GM23338 (cell line): Measurements from ENCODE around the gene PRAMEF1. TPM values are rescaled to one million over a fixed set of nuclear protein-coding genes. Genes with fewer than 3 reads are reported as not detected.
"Not testable (repeated sequence)": the region's sequence is repeated elsewhere in the genome, so short reads cannot be mapped to it uniquely, and the experiment has no call there.

Experiments
- ATAC-seq: fragments of 200-7000 bp; cut with Tn5 transposase; 3 replicates; pipeline ENCODE4 v1.9.1; 2020
- DNase-seq: peaks from one replicate; pipeline ENCODE4 v3.0.0-alpha.2; 2015; ENCODE audit warnings: low spot score
- H2AFZ ChIP-seq: fragments of 200-600 bp; sonication (generic); 2 replicates; pipeline ENCODE4 v1.8.0; 2016; ENCODE audit warnings: antibody characterized with exemption, mild to moderate bottlenecking, moderate library complexity
- H3F3A ChIP-seq: fragments of 200-600 bp; sonication (generic); replicated peaks from 2 replicates; pipeline ENCODE4 v1.8.0; 2017; ENCODE audit warnings: antibody characterized with exemption, mixed run types, low read depth
- H3K27ac ChIP-seq: fragments of 200-600 bp; sonication (generic); 2 replicates; pipeline ENCODE4 v1.6.1; 2016; ENCODE audit warnings: low read depth
- H3K27me3 ChIP-seq: fragments of 200-600 bp; sonication (generic); 2 replicates; pipeline ENCODE4 v1.8.0; 2016; ENCODE audit warnings: mild to moderate bottlenecking, mixed run types, moderate library complexity; ENCODE audit not compliant: insufficient read depth
- H3K36me3 ChIP-seq: fragments of 200-600 bp; sonication (generic); 2 replicates; pipeline ENCODE4 v1.8.0; 2016; ENCODE audit warnings: mild to moderate bottlenecking; ENCODE audit not compliant: insufficient read depth
- H3K4me1 ChIP-seq: fragments of 200-600 bp; sonication (generic); 2 replicates; pipeline ENCODE4 v1.8.0; 2016; ENCODE audit warnings: mild to moderate bottlenecking, moderate library complexity; ENCODE audit not compliant: insufficient read depth
- H3K4me2 ChIP-seq: fragments of 200-600 bp; sonication (generic); 2 replicates; pipeline ENCODE4 v1.7.1; 2017; ENCODE audit warnings: mixed run types
- H3K4me3 ChIP-seq: fragments of 200-600 bp; sonication (generic); 2 replicates; pipeline ENCODE4 v1.6.1; 2016; ENCODE audit warnings: mixed run types
- H3K79me2 ChIP-seq: fragments of 200-600 bp; sonication (generic); replicated peaks from 2 replicates; pipeline ENCODE4 v1.8.0; 2017; ENCODE audit warnings: mild to moderate bottlenecking; ENCODE audit not compliant: insufficient read depth
- H3K9me2 ChIP-seq: fragments of 200-600 bp; sonication (generic); 2 replicates; pipeline ENCODE4 v1.8.0; 2017; ENCODE audit not compliant: insufficient read depth
- H4K20me1 ChIP-seq: fragments of 200-600 bp; sonication (generic); replicated peaks from 2 replicates; pipeline ENCODE4 v1.8.0; 2017; ENCODE audit warnings: mild to moderate bottlenecking; ENCODE audit not compliant: insufficient read depth
- H3K27ac Mint-ChIP-seq: 2 replicates; pipeline ENCODE4 v1.8.0; 2020; ENCODE audit warnings: inconsistent platforms, mild to moderate bottlenecking, moderate library complexity, mixed read lengths
- H3K27me3 Mint-ChIP-seq: 3 replicates; pipeline ENCODE4 v1.8.0; 2022; ENCODE audit warnings: low read depth, mild to moderate bottlenecking, moderate library complexity, mixed read lengths, inconsistent platforms; ENCODE audit not compliant: insufficient read depth, poor library complexity
- H3K36me3 Mint-ChIP-seq: 3 replicates; pipeline ENCODE4 v1.8.0; 2021; ENCODE audit warnings: low read depth, mild to moderate bottlenecking, inconsistent platforms, moderate library complexity, mixed read lengths
- H3K4me1 Mint-ChIP-seq: 3 replicates; pipeline ENCODE4 v1.8.0; 2020; ENCODE audit warnings: mild to moderate bottlenecking, inconsistent platforms, mixed read lengths
- H3K4me3 Mint-ChIP-seq: 3 replicates; pipeline ENCODE4 v1.8.0; 2021; ENCODE audit warnings: moderate library complexity, mild to moderate bottlenecking, inconsistent platforms, mixed read lengths
- H3K9me3 Mint-ChIP-seq: 3 replicates; pipeline ENCODE4 v1.8.0; 2020; ENCODE audit warnings: moderate library complexity, mild to moderate bottlenecking, inconsistent platforms, mixed read lengths
- CREB1 ChIP-seq: fragments of 250-450 bp; sonication (Bioruptor Pico); IDR thresholded peaks from 2 replicates; pipeline ENCODE4 v1.5.0; 2020; ENCODE audit warnings: low read depth, mild to moderate bottlenecking, moderate library complexity
- EZH2phosphoT487 ChIP-seq: fragments of 200-600 bp; sonication (generic); IDR thresholded peaks from one replicate; pipeline ENCODE4 v1.8.1; 2018; ENCODE audit warnings: antibody characterized with exemption; ENCODE audit not compliant: unreplicated experiment
- STAT1 ChIP-seq: IDR thresholded peaks from one replicate; pipeline ENCODE4 v1.6.1; 2016; ENCODE audit warnings: antibody characterized with exemption; ENCODE audit not compliant: unreplicated experiment
- polyA plus RNA-seq: library from polyadenylated mRNA; unstranded; fragments of >200 nt; fragmentation: Nextera tagmentation; extraction: Ambion mirVana; gene quantifications from 2 replicates; pipeline ENCODE4 v1.2.1, GENCODE V29; 2016
- total RNA-seq: library from RNA; depleted of rRNA; stranded (reverse); fragments of >200 nt; shearing (Covaris generic); gene quantifications from 2 replicates; pipeline ENCODE4 v1.2.3, GENCODE V29; 2014; rRNA removed

The PRAMEF1 gene
- total and polyA plus RNA-seq, 2 experiments from 2014 or later: not detected

DNA sequence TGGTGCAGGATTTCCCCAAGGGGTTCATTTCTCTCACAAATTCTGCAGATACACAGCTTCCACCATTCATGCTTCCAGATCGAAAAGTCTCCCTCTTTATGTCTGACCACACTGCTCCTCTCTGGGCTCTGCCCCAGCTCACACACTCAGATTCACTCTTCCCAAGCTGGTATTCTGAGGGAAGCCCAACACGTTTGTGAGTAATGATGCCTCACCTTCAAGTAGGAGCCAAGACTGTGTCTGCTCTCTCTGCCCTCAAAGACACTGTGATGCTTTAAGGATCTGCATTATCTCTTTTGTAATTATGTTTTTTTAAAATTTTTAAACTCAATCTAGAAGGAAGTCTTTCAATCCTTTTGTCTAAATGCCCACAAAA, 20.2 kb downstream of the PRAMEF1 start:
- Mint-ChIP-seq H3K4me3 (no peak overlapping the region), H3K27ac (no peak overlapping the region), H3K36me3 (peaks cover 39% of the 10 kb centered on the region)

DNA sequence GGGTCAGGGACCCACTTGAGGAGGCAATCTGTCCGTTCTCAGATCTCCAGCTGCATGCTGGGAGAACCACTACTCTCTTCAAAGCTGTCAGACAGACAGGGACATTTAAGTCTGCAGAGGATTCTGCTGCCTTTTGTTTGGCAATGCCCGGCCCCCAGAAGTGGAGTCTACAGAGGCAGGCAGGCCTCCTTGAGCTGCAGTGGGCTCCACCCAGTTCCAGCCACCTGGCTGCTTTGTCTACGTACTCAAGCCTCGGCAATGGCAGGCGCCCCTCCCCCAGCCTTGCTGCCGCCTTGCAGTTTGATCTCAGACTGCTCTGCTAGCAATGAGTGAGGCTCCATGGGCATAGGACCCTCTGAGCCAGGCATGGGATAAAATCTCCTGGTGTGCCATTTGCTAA, 27.9 kb downstream of the PRAMEF1 start:
- H3K79me2 ChIP-seq, H2AFZ ChIP-seq, H3K4me3 ChIP-seq, H3K4me1 Mint-ChIP-seq, H3K36me3 ChIP-seq, H3K9me2 ChIP-seq, H3K27ac Mint-ChIP-seq, H3K4me2 ChIP-seq, H3K27me3 Mint-ChIP-seq, H3K4me1 ChIP-seq, H3F3A ChIP-seq, H4K20me1 ChIP-seq, DNase-seq, H3K27ac ChIP-seq, ATAC-seq, H3K4me3 Mint-ChIP-seq, H3K27me3 ChIP-seq: not testable (repeated sequence)
- Mint-ChIP-seq H3K36me3 (peaks cover 12% of the 10 kb centered on the region; the same call in 2 of the 3 replicates), H3K9me3 (peaks cover 70% of the 10 kb centered on the region)

More for the DNA sequence above, 20.2 kb downstream of the PRAMEF1 start:
- no peaks in the 10 kb centered on the region for H4K20me1 ChIP-seq
- no peaks in the 10 kb centered on the region for H3K4me1 ChIP-seq
- H3K27ac ChIP-seq: no peak overlapping the region
- H3K4me2 ChIP-seq: no peak overlapping the region
- H3K27me3 Mint-ChIP-seq: peaks cover 2% of the 10 kb centered on the region
- no peak overlapping the region for H2AFZ ChIP-seq
- no peak overlapping the region for H3K4me3 ChIP-seq
- ATAC-seq (no peak), DNase-seq (no peak)
- no peaks in the 10 kb centered on the region for H3K36me3 ChIP-seq
- H3K27me3 ChIP-seq: no peaks in the 10 kb centered on the region
- H3K4me1 Mint-ChIP-seq: no peaks in the 10 kb centered on the region
- H3K9me3 Mint-ChIP-seq: peaks cover 86% of the 10 kb centered on the region
- no peaks in the 10 kb centered on the region for H3F3A ChIP-seq
- H3K79me2 ChIP-seq: no peaks in the 10 kb centered on the region
- no peaks in the 10 kb centered on the region for H3K9me2 ChIP-seq
- TF ChIP-seq CREB1 (CRISPR knock-in tag): no peak
- TF ChIP-seq EZH2phosphoT487: no peak
- no peak for TF ChIP-seq STAT1

DNA sequence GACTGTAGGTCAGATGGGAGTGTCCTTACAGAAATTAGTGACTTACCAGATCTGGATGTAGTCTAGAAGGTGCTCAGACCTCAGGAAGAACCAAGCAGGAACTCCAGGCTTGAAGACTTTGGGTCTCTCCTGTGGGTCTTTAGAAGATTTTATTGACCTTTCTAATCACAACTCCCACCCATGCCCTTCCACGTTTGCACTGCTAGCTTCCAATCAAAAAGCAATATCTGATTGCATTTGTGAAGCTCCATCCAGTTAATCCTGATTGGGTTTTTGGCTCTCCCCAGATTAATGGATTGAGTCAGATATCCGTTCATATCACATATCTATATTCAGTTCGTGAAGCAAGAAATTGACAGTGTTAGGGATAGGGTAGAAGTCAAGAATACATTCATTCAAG, 40.1 kb downstream of the PRAMEF1 start, which contains the start of gene PRAMEF11:
Gene PRAMEF11, minus strand, starts transcription at position 101 of the 400 bp plus-strand sequence. CDS start 2,621 bp downstream, outside the sequence.
- not testable (repeated sequence) for H3K27me3 ChIP-seq, ATAC-seq, H3K4me3 Mint-ChIP-seq, H3K27ac ChIP-seq, H3K4me3 ChIP-seq, H3K4me1 ChIP-seq, H3F3A ChIP-seq, H4K20me1 ChIP-seq, H2AFZ ChIP-seq, H3K36me3 ChIP-seq, H3K79me2 ChIP-seq, DNase-seq, H3K4me1 Mint-ChIP-seq, H3K27ac Mint-ChIP-seq, H3K9me2 ChIP-seq, H3K4me2 ChIP-seq, H3K27me3 Mint-ChIP-seq
- Mint-ChIP-seq H3K9me3 (peaks cover 61% of the 10 kb centered on the region), H3K36me3 (peaks cover 16% of the 10 kb centered on the region)

DNA sequence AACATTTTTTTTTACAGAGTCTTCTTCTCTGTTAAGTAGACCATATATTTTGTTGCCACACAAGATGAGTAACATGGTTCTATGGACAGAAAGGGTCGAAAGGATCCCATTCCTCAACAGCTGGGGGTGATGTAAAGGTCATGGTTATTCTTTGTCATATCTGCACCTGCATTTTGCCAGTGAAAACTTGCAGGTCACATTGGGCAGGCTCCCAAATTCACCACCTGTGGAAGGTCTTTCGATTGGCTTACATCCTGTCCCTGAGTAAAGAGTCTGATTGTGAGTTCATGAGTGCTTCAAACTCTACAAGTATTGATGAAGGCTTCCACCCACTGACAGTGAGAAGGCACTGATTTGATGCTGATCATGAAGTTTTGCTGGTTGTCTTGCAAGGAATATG, 42.1 kb downstream of the PRAMEF1 start:
- not testable (repeated sequence) for H3K36me3 ChIP-seq, H3K27ac ChIP-seq, H3K4me3 ChIP-seq, H2AFZ ChIP-seq, H3K27me3 Mint-ChIP-seq, H3K4me1 ChIP-seq, DNase-seq, H3K9me2 ChIP-seq, H4K20me1 ChIP-seq, H3K4me1 Mint-ChIP-seq, H3K27ac Mint-ChIP-seq, H3K4me3 Mint-ChIP-seq, H3K27me3 ChIP-seq, ATAC-seq, H3K79me2 ChIP-seq, H3F3A ChIP-seq, H3K4me2 ChIP-seq
- peaks cover 65% of the 10 kb centered on the region for H3K9me3 Mint-ChIP-seq
- H3K36me3 Mint-ChIP-seq: peaks cover 17% of the 10 kb centered on the region

Other genes starting within 250 kb of the PRAMEF1 start
- 21.0 and 21.2 TPM in 2 replicates for gene DHRS3, start 173.2 kb upstream of the PRAMEF1 start, total RNA-seq
- 24.8 and 26.0 TPM in 2 replicates for gene DHRS3, start 173.2 kb upstream of the PRAMEF1 start, polyA plus RNA-seq
- gene AADACL4, start 147.3 kb upstream of the PRAMEF1 start, total RNA-seq: not detected in 2 replicates
- not detected in 2 replicates for gene AADACL4, start 147.3 kb upstream of the PRAMEF1 start, polyA plus RNA-seq
- gene AADACL3, start 75.3 kb upstream of the PRAMEF1 start, total RNA-seq: 1.5 and 2.1 TPM in 2 replicates
- gene AADACL3, start 75.3 kb upstream of the PRAMEF1 start, polyA plus RNA-seq: 0.30 and 0.47 TPM in 2 replicates
- 0.07 TPM in 1 of 2 replicates, not detected in the other for gene CFAP107, start 45.2 kb upstream of the PRAMEF1 start, total RNA-seq
- not detected in 2 replicates for gene CFAP107, start 45.2 kb upstream of the PRAMEF1 start, polyA plus RNA-seq
- not detected in 2 replicates for gene PRAMEF12, start 17.7 kb upstream of the PRAMEF1 start, total RNA-seq
- gene PRAMEF12, start 17.7 kb upstream of the PRAMEF1 start, polyA plus RNA-seq: not detected in 2 replicates
- not detected in 2 replicates for gene PRAMEF11, start 40.0 kb downstream of the PRAMEF1 start, total RNA-seq
- not detected in 2 replicates for gene PRAMEF11, start 40.0 kb downstream of the PRAMEF1 start, polyA plus RNA-seq
- not detected in 2 replicates for gene HNRNPCL1, start 57.3 kb downstream of the PRAMEF1 start, total RNA-seq
- not detected in 2 replicates for gene HNRNPCL1, start 57.3 kb downstream of the PRAMEF1 start, polyA plus RNA-seq
- gene PRAMEF2, start 65.7 kb downstream of the PRAMEF1 start, total RNA-seq: not detected in 2 replicates
- not detected in 2 replicates for gene PRAMEF2, start 65.7 kb downstream of the PRAMEF1 start, polyA plus RNA-seq
- gene PRAMEF4, start 94.8 kb downstream of the PRAMEF1 start, total RNA-seq: not detected in 2 replicates
- not detected in 2 replicates for gene PRAMEF4, start 94.8 kb downstream of the PRAMEF1 start, polyA plus RNA-seq
- gene PRAMEF10, start 106.9 kb downstream of the PRAMEF1 start, total RNA-seq: not detected in 2 replicates
- gene PRAMEF10, start 106.9 kb downstream of the PRAMEF1 start, polyA plus RNA-seq: not detected in 2 replicates
- not detected in 2 replicates for gene PRAMEF7, start 125.2 kb downstream of the PRAMEF1 start, total RNA-seq
- gene PRAMEF7, start 125.2 kb downstream of the PRAMEF1 start, polyA plus RNA-seq: not detected in 2 replicates
- not detected in 2 replicates for gene PRAMEF6, start 156.2 kb downstream of the PRAMEF1 start, total RNA-seq
- gene PRAMEF6, start 156.2 kb downstream of the PRAMEF1 start, polyA plus RNA-seq: not detected in 2 replicates